HEK293 (cell line): ENCODE data around the gene PGBD5.
A peak's percentile ranks its signal among the peaks of the same experiment; 100 is the strongest.

Experiments
- BCL11A ChIP-seq: fragments of 450-650 bp; formaldehyde crosslinking; IDR thresholded peaks from 2 replicates; pipeline ENCODE4 v1.5.1; 2016; ENCODE audit warnings: low read depth, missing biosample characterization, missing genetic modification characterization
- PRDM10 ChIP-seq: fragments of 450-650 bp; formaldehyde crosslinking; IDR thresholded peaks from 2 replicates; pipeline ENCODE4 v1.5.1; 2016; ENCODE audit warnings: missing biosample characterization, missing genetic modification characterization
- SETDB1 ChIP-seq: IDR thresholded peaks from one replicate; pipeline ENCODE4 v1.6.1; 2017; ENCODE audit warnings: mild to moderate bottlenecking, low read length, moderate library complexity, mixed read lengths; ENCODE audit not compliant: insufficient read length
- TRIM28 ChIP-seq: IDR thresholded peaks from 2 replicates; pipeline ENCODE4 v1.6.1; 2011; ENCODE audit warnings: low read length, control low read depth, borderline replicate concordance
- ZNF10 ChIP-seq: fragments of 450-650 bp; formaldehyde crosslinking; IDR thresholded peaks from 2 replicates; pipeline ENCODE4 v1.5.1; 2017; ENCODE audit warnings: missing biosample characterization, missing genetic modification characterization
- ZNF138 ChIP-seq: fragments of 450-650 bp; formaldehyde crosslinking; IDR thresholded peaks from 2 replicates; pipeline ENCODE4 v1.5.1; 2016; ENCODE audit warnings: missing biosample characterization, missing genetic modification characterization, borderline replicate concordance
- ZNF140 ChIP-seq: fragments of 450-650 bp; formaldehyde crosslinking; IDR thresholded peaks from 2 replicates; pipeline ENCODE4 v1.5.1; 2016; ENCODE audit warnings: missing biosample characterization, missing genetic modification characterization
- ZNF184 ChIP-seq: fragments of 450-650 bp; IDR thresholded peaks from 2 replicates; pipeline ENCODE4 v1.5.1; 2018; ENCODE audit warnings: missing biosample characterization, mild to moderate bottlenecking, missing genetic modification characterization
- ZNF214 ChIP-seq: fragments of 450-650 bp; formaldehyde crosslinking; IDR thresholded peaks from 2 replicates; pipeline ENCODE4 v1.5.1; 2017; ENCODE audit warnings: missing biosample characterization, mild to moderate bottlenecking, missing genetic modification characterization, borderline replicate concordance
- ZNF23 ChIP-seq: fragments of 450-650 bp; formaldehyde crosslinking; IDR thresholded peaks from 2 replicates; pipeline ENCODE4 v1.5.1; 2016; ENCODE audit warnings: missing biosample characterization, missing genetic modification characterization, borderline replicate concordance
- ZNF239 ChIP-seq: fragments of 450-650 bp; formaldehyde crosslinking; IDR thresholded peaks from 2 replicates; pipeline ENCODE4 v1.5.1; 2016; ENCODE audit warnings: missing biosample characterization, missing genetic modification characterization
- ZNF274 ChIP-seq, 2 experiments: fragments of 200-500 bp in 1 of 2; fragments of 450-650 bp in 1 of 2; sonication (Bioruptor generic) in 1 of 2; formaldehyde crosslinking in 1 of 2; IDR thresholded peaks; 2 replicates each; pipeline versions ENCODE4 v1.5.1 to v1.6.1; 2014 to 2016; ENCODE audit warnings: borderline replicate concordance in 1 of 2, inconsistent platforms in 1 of 2, low read length in 1 of 2, missing biosample characterization in 1 of 2, missing genetic modification characterization in 1 of 2
- ZNF324 ChIP-seq: fragments of 450-650 bp; formaldehyde crosslinking; IDR thresholded peaks from 2 replicates; pipeline ENCODE4 v1.5.1; 2016; ENCODE audit warnings: missing biosample characterization, missing genetic modification characterization
- ZNF335 ChIP-seq: fragments of 450-650 bp; formaldehyde crosslinking; conservative IDR thresholded peaks from 2 replicates; pipeline ENCODE4 v1.5.1; 2016; ENCODE audit warnings: missing biosample characterization, missing genetic modification characterization
- ZNF362 ChIP-seq: fragments of 450-650 bp; formaldehyde crosslinking; IDR thresholded peaks from 2 replicates; pipeline ENCODE4 v1.5.1; 2016; ENCODE audit warnings: missing biosample characterization, missing genetic modification characterization
- ZNF394 ChIP-seq: fragments of 450-650 bp; formaldehyde crosslinking; IDR thresholded peaks from 2 replicates; pipeline ENCODE4 v1.5.1; 2016; ENCODE audit warnings: missing biosample characterization, missing genetic modification characterization, mild to moderate bottlenecking, moderate library complexity, borderline replicate concordance
- ZNF426 ChIP-seq: fragments of 450-650 bp; formaldehyde crosslinking; IDR thresholded peaks from 2 replicates; pipeline ENCODE4 v1.5.1; 2017; ENCODE audit warnings: missing biosample characterization, missing genetic modification characterization, mild to moderate bottlenecking, inconsistent platforms, moderate library complexity
- ZNF48 ChIP-seq: fragments of 450-650 bp; formaldehyde crosslinking; IDR thresholded peaks from 2 replicates; pipeline ENCODE4 v1.5.1; 2016; ENCODE audit warnings: missing biosample characterization, missing genetic modification characterization
- ZNF707 ChIP-seq: fragments of 450-650 bp; formaldehyde crosslinking; IDR thresholded peaks from 2 replicates; pipeline ENCODE4 v1.5.1; 2016; ENCODE audit warnings: missing biosample characterization, missing genetic modification characterization
- ZNF791 ChIP-seq: fragments of 450-650 bp; formaldehyde crosslinking; IDR thresholded peaks from 2 replicates; pipeline ENCODE4 v1.5.1; 2016; ENCODE audit warnings: missing biosample characterization, missing genetic modification characterization
- ZNF843 ChIP-seq: fragments of 450-650 bp; formaldehyde crosslinking; IDR thresholded peaks from 2 replicates; pipeline ENCODE4 v1.5.1; 2016; ENCODE audit warnings: missing biosample characterization, missing genetic modification characterization
- ZXDB ChIP-seq: fragments of 450-650 bp; formaldehyde crosslinking; IDR thresholded peaks from 2 replicates; pipeline ENCODE4 v1.5.1; 2016; ENCODE audit warnings: missing biosample characterization, missing genetic modification characterization
- TF ChIP-seq, protein P1 (sequence below): fragments of 450-650 bp; formaldehyde crosslinking; IDR thresholded peaks from 2 replicates; pipeline ENCODE4 v1.5.1; 2016; ENCODE audit warnings: missing biosample characterization, missing genetic modification characterization
- TF ChIP-seq, protein P2 (sequence below): fragments of 450-650 bp; formaldehyde crosslinking; IDR thresholded peaks from 2 replicates; pipeline ENCODE4 v1.5.1; 2017; ENCODE audit warnings: missing biosample characterization, mild to moderate bottlenecking, missing genetic modification characterization, moderate library complexity
- TF ChIP-seq, protein P3 (sequence below): fragments of 450-650 bp; formaldehyde crosslinking; IDR thresholded peaks from 2 replicates; pipeline ENCODE4 v1.5.1; 2016; ENCODE audit warnings: missing biosample characterization, missing genetic modification characterization, low read depth
- TF ChIP-seq, protein P4 (sequence below): fragments of 450-650 bp; formaldehyde crosslinking; IDR thresholded peaks from 2 replicates; pipeline ENCODE4 v1.5.1; 2016; ENCODE audit warnings: missing biosample characterization, missing genetic modification characterization

PGBD5 gene

GRCh38 chr1:230459465-230459864 is 33.3 kb upstream of the PGBD5 start (continued):
- TF ChIP-seq ZNF140 (tag by site-specific recombination) (no peak; the same call in 1 of the 2 replicates), ZXDB (tag by site-specific recombination) (0 out of 2 replicates have a peak, but pooled peaks have one; percentile 17), ZNF274 (IDR thresholded peaks at IDR 0.05; ENCODE audit: low read length) (no peak), ZNF274 (tag by site-specific recombination; IDR thresholded peaks at IDR 0.05; ENCODE audit: borderline replicate concordance) (no peak), ZNF335 (peak; percentile 29; the same call in 1 of the 2 replicates), TRIM28 (peak; percentile 72; the same call in 1 of the 2 replicates), BCL11A (tag by site-specific recombination) (peak; percentile 90), ZNF239 (no peak), ZNF184 (tag by site-specific recombination) (peak; percentile 93), ZNF394 (peak; percentile 39; the same call in 1 of the 2 replicates), SETDB1 (no peak), ZNF324 (tag by site-specific recombination) (peak; percentile 25; the same call in 1 of the 2 replicates), ZNF23 (tag by site-specific recombination) (no peak), ZNF362 (tag by site-specific recombination) (peak; percentile 95), ZNF214 (tag by site-specific recombination) (no peak), ZNF791 (tag by site-specific recombination) (no peak), ZNF48 (tag by site-specific recombination) (no peak), ZNF426 (tag by site-specific recombination) (no peak), ZNF138 (no peak), ZNF707 (tag by site-specific recombination) (no peak), ZNF10 (tag by site-specific recombination) (no peak), ZNF843 (tag by site-specific recombination) (peak; percentile 58; the same call in 1 of the 2 replicates), PRDM10 (tag by site-specific recombination) (peak; percentile 59)
- TF ChIP-seq, protein P1, sequence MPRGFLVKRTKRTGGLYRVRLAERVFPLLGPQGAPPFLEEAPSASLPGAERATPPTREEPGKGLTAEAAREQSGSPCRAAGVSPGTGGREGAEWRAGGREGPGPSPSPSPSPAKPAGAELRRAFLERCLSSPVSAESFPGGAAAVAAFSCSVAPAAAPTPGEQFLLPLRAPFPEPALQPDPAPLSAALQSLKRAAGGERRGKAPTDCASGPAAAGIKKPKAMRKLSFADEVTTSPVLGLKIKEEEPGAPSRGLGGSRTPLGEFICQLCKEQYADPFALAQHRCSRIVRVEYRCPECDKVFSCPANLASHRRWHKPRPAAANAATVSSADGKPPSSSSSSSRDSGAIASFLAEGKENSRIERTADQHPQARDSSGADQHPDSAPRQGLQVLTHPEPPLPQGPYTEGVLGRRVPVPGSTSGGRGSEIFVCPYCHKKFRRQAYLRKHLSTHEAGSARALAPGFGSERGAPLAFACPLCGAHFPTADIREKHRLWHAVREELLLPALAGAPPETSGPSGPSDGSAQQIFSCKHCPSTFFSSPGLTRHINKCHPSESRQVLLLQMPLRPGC: 0 out of 2 replicates have a peak, but pooled peaks have one; percentile 50
- TF ChIP-seq, protein P2, sequence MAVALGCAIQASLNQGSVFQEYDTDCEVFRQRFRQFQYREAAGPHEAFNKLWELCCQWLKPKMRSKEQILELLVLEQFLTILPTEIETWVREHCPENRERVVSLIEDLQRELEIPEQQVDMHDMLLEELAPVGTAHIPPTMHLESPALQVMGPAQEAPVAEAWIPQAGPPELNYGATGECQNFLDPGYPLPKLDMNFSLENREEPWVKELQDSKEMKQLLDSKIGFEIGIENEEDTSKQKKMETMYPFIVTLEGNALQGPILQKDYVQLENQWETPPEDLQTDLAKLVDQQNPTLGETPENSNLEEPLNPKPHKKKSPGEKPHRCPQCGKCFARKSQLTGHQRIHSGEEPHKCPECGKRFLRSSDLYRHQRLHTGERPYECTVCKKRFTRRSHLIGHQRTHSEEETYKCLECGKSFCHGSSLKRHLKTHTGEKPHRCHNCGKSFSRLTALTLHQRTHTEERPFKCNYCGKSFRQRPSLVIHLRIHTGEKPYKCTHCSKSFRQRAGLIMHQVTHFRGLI (tag by site-specific recombination): peak; percentile 29; the same call in 1 of the 2 replicates
- TF ChIP-seq, protein P3, sequence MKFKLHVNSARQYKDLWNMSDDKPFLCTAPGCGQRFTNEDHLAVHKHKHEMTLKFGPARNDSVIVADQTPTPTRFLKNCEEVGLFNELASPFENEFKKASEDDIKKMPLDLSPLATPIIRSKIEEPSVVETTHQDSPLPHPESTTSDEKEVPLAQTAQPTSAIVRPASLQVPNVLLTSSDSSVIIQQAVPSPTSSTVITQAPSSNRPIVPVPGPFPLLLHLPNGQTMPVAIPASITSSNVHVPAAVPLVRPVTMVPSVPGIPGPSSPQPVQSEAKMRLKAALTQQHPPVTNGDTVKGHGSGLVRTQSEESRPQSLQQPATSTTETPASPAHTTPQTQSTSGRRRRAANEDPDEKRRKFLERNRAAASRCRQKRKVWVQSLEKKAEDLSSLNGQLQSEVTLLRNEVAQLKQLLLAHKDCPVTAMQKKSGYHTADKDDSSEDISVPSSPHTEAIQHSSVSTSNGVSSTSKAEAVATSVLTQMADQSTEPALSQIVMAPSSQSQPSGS (tag by site-specific recombination): peak; percentile 74; the same call in 1 of the 2 replicates
- TF ChIP-seq, protein P4, sequence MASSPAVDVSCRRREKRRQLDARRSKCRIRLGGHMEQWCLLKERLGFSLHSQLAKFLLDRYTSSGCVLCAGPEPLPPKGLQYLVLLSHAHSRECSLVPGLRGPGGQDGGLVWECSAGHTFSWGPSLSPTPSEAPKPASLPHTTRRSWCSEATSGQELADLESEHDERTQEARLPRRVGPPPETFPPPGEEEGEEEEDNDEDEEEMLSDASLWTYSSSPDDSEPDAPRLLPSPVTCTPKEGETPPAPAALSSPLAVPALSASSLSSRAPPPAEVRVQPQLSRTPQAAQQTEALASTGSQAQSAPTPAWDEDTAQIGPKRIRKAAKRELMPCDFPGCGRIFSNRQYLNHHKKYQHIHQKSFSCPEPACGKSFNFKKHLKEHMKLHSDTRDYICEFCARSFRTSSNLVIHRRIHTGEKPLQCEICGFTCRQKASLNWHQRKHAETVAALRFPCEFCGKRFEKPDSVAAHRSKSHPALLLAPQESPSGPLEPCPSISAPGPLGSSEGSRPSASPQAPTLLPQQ (tag by site-specific recombination): peak; percentile 76
